Gastroesophageal sphincter (tissue), 4 donors: Measurements from ENCODE around the gene TRIM52. TPM values are rescaled to one million over a fixed set of nuclear protein-coding genes. Genes with fewer than 3 reads are reported as not detected.

ENCODE experiments used
- ATAC-seq: fragments of 150-250 bp; one replicate; pipeline ENCODE4 v1.9.1; 2016; ENCODE audit warnings: mild to moderate bottlenecking, moderate library complexity
- H3K27ac ChIP-seq, 4 donors: fragments of 200-600 bp; sonication (generic) in 3 of 4; 1 replicate in 3 of 4; 2 replicates in 1 of 4; pipeline ENCODE4 v1.5.1; 2016 to 2019
- H3K27me3 ChIP-seq: fragments of 200-600 bp; sonication (generic); one replicate; pipeline ENCODE4 v1.5.1; 2019
- H3K36me3 ChIP-seq, 2 donors: fragments of 200-600 bp; sonication (generic); one replicate each; pipeline ENCODE4 v1.5.1; 2019; ENCODE audit warnings: control low read depth in 1 of 2
- H3K4me1 ChIP-seq, 3 donors: fragments of 200-600 bp; sonication (generic); 1 replicate in 2 of 3; 2 replicates in 1 of 3; pipeline ENCODE4 v1.5.1; 2016 to 2019; ENCODE audit warnings: control low read depth in 2 of 3
- H3K4me3 ChIP-seq, 2 donors: fragments of 200-600 bp; sonication (generic); one replicate each; pipeline ENCODE4 v1.5.1; 2019; ENCODE audit warnings: mild to moderate bottlenecking in 1 of 2, moderate library complexity in 1 of 2
- H3K9me3 ChIP-seq, 3 donors: fragments of 200-600 bp; sonication (generic); one replicate each; pipeline ENCODE4 v1.5.1; 2017 to 2019; ENCODE audit warnings: control low read depth in 2 of 3
- EP300 ChIP-seq: sonication (generic); formaldehyde crosslinking; IDR thresholded peaks from one replicate; pipeline ENCODE4 v1.6.1; 2017; ENCODE audit warnings: antibody characterized with exemption, mild to moderate bottlenecking
- POLR2A ChIP-seq, 2 donors: fragments of 450-650 bp; IDR thresholded peaks; one replicate each; pipeline ENCODE4 v1.6.1; 2017; ENCODE audit warnings: antibody characterized with exemption in 2 of 2, mild to moderate bottlenecking in 2 of 2, moderate library complexity in 1 of 2
- POLR2AphosphoS5 ChIP-seq: sonication (generic); formaldehyde crosslinking; IDR thresholded peaks from one replicate; pipeline ENCODE4 v1.6.1; 2017; ENCODE audit warnings: antibody characterized with exemption
- WGBS, 2 donors: methylation state at CpG; one replicate each; pipeline ENCODE4 v1.1.5; 2018; ENCODE audit warnings: low coverage in 1 of 2; 5-methylcytosine and 5-hydroxymethylcytosine counted together
- total RNA-seq, 4 donors: library from RNA; depleted of rRNA; stranded (reverse); fragments of >200 nt; gene quantifications; one replicate each; pipeline ENCODE4 v1.1.0, GENCODE V29; 2016
- TF ChIP-seq, protein P1 (sequence below), 4 experiments: fragments of 200-600 bp in 2 of 4; fragments of 450-650 bp in 2 of 4; sonication (generic) in 1 of 4; IDR thresholded peaks; one replicate each; pipeline ENCODE4 v1.5.1; 2017 to 2019; ENCODE audit warnings: antibody characterized with exemption in 4 of 4, mild to moderate bottlenecking in 2 of 4, moderate library complexity in 2 of 4

Gene TRIM52
- total RNA-seq, 4 donors from 2014 or later = 15.9 to 34.7 (median 22.2) TPM

- no peak for TF ChIP-seq POLR2A (IDR thresholded peaks at IDR 0.05)
- TF ChIP-seq, protein P1, sequence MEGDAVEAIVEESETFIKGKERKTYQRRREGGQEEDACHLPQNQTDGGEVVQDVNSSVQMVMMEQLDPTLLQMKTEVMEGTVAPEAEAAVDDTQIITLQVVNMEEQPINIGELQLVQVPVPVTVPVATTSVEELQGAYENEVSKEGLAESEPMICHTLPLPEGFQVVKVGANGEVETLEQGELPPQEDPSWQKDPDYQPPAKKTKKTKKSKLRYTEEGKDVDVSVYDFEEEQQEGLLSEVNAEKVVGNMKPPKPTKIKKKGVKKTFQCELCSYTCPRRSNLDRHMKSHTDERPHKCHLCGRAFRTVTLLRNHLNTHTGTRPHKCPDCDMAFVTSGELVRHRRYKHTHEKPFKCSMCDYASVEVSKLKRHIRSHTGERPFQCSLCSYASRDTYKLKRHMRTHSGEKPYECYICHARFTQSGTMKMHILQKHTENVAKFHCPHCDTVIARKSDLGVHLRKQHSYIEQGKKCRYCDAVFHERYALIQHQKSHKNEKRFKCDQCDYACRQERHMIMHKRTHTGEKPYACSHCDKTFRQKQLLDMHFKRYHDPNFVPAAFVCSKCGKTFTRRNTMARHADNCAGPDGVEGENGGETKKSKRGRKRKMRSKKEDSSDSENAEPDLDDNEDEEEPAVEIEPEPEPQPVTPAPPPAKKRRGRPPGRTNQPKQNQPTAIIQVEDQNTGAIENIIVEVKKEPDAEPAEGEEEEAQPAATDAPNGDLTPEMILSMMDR (IDR thresholded peaks at IDR 0.05) = no peak
- TF ChIP-seq EP300 = no peak
- no peak for TF ChIP-seq POLR2AphosphoS5
- peaks cover 0 to 79% (median 41%) of the 10 kb centered on the region in 3 donors for H3K4me1 ChIP-seq
- no peaks in the 10 kb centered on the region for H3K27me3 ChIP-seq
- no peak for ATAC-seq
- peak overlapping the region; percentile 63 to 76 for H3K4me3 ChIP-seq
- peaks cover 0 to 24% of the 10 kb centered on the region in 2 donors for H3K36me3 ChIP-seq
- WGBS, 2 donors = 44 to 46% methylated on average over 15 to 20 of the region's 34 CpGs
- H3K27ac ChIP-seq = peak overlapping the region; percentile 84 to 97 (median 94)
- H3K9me3 ChIP-seq = no peaks in the 10 kb centered on the region
Observed at GRCh38 chr5:181245427-181246275, 15.3 kb downstream of the TRIM52 start.

DNA sequence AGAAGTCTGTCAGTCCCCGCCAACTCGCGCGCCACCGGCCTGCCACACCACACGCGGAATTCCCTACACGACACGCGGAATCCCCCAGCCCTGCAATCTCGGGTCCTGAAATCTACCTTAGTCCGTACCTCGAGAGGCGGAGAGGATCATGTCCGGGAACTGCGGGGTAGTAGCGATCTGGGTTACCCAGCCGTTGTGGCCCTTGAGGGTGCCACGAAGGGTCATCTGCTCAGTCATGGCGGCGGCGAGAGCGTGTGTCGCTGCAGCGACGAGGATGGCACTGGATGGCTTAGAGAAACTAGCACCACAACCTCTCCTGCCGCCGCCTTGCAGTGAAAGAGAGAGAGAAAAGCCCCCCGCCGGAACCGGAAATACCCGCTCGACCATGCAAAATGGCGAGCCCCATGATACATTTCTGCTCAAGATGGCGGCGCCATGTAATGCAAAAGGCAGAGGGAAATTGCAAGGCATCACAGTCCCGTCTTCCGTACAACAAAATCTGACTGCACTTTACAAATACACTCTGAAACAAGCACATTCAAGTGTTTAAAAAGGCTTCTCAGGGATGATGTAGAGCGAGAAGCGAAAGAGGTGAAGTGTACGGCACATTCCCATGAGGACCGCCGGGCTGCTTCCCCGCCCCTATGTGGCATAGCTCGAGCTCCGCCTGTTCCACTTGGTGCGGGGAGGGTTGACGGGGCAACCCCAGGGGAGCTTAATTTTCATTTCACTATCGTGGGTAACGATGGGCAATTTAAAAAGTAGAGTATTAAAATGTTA lies 17.2 kb downstream of the TRIM52 start, which contains the start of gene RACK1:
Gene RACK1 (minus strand): TSS at position 343 of the 780 bp plus-strand sequence. CDS start 106 bp downstream, at position 237.
- ATAC-seq = peak; percentile 76
- Histone ChIP-seq H3K36me3 (peaks cover 0 to 34% of the 10 kb centered on the region in 2 donors), H3K27ac (peak within 1 kb of the TSS; percentile 15 to 97 (median 94)), H3K4me3 (peak within 1 kb of the TSS; percentile 53 to 79), H3K4me1 (peaks cover 0 to 75% (median 30%) of the 10 kb centered on the region in 3 donors), H3K27me3 (no peaks in the 10 kb centered on the region), H3K9me3 (no peaks in the 10 kb centered on the region)
- 0% methylated on average over 18 to 22 of the region's 50 CpGs for WGBS, 2 donors
- TF ChIP-seq POLR2AphosphoS5 = peak; percentile 82
- TF ChIP-seq EP300 = no peak
- TF ChIP-seq POLR2A (IDR thresholded peaks at IDR 0.05) = peak; percentile 65 to 66
- TF ChIP-seq, protein P1 (IDR thresholded peaks at IDR 0.05) = no peak

DNA sequence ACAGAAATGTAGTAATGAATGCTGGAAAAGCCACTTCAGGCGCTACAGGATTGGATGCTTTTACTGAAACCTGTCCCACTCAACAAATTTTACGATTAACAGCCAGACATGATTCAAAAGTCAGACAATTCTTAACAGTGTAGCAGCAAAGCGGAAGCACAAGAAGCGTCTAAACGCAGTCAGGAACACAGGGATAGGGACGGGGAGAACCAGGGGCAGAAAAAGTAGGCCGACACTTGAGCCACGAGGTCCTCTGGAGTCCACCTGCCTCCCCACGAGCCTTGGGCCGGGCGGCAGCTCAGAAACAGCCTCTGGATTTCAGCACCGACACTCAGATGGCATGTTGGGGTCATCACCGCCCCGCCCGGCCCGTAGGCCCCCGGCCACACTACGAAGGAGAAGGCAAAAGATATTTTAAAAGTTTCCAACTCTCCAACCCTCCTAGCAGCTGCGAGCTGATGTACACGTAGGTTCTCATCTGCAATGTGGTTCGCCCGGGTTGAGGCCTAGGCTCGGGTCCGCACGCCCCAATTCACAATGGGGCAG lies 17.9 kb downstream of the TRIM52 start:
- Histone ChIP-seq H3K27ac (peak overlapping the region; percentile 15 to 97 (median 94)), H3K36me3 (peaks cover 0 to 41% of the 10 kb centered on the region in 2 donors), H3K9me3 (no peaks in the 10 kb centered on the region), H3K4me3 (peak overlapping the region; percentile 53 to 79), H3K27me3 (no peaks in the 10 kb centered on the region), H3K4me1 (peaks cover 0 to 71% (median 23%) of the 10 kb centered on the region in 3 donors)
- no peak for ATAC-seq
- 0 to 1% methylated on average over 1 to 20 of the region's 25 CpGs for WGBS, 2 donors
- TF ChIP-seq POLR2A (IDR thresholded peaks at IDR 0.05) (no peak), EP300 (no peak), POLR2AphosphoS5 (no peak)
- TF ChIP-seq, protein P1 (IDR thresholded peaks at IDR 0.05) = no peak

- no peaks in the 10 kb centered on the region for H3K27me3 ChIP-seq
- H3K4me1 ChIP-seq = peaks cover 0 to 66% (median 18%) of the 10 kb centered on the region in 3 donors
Observed at GRCh38 chr5:181242031-181242451, 18.9 kb downstream of the TRIM52 start.

More at GRCh38 chr5:181242031-181242451, 18.9 kb downstream of the TRIM52 start:
- Histone ChIP-seq H3K4me3 (peak overlapping the region; percentile 53 to 79), H3K36me3 (peaks cover 0 to 52% of the 10 kb centered on the region in 2 donors), H3K27ac (peak overlapping the region in 3 of 4 donors; percentile 93 to 97 (median 94)), H3K9me3 (no peaks in the 10 kb centered on the region)
- ATAC-seq = no peak
- TF ChIP-seq, protein P1 (IDR thresholded peaks at IDR 0.05) = no peak
- no peak for TF ChIP-seq EP300
- no peak for TF ChIP-seq POLR2A (IDR thresholded peaks at IDR 0.05)
- no peak for TF ChIP-seq POLR2AphosphoS5
- 5 to 47% methylated on average over 2 to 3 of the region's 6 CpGs for WGBS, 2 donors
